HG03064 (cell line): ENCODE data around the gene SMIM12.

Source experiments
- ATAC-seq: cut with Tn5 transposase; IDR thresholded peaks from one replicate; pipeline ENCODE4 v1.9.1; 2021; ENCODE audit warnings: low read depth; ENCODE audit not compliant: unreplicated experiment

The SMIM12 gene

GRCh38 chr1:34859446-34860200, at the start of gene SMIM12:
Gene SMIM12 (minus strand): TSS chr1:34859749. CDS start chr1:34855977, 3,772 bp downstream.
- ATAC-seq, result peak; percentile 91

GRCh38 chr1:34908369-34908768, 48.8 kb upstream of the SMIM12 start:
- no peak for ATAC-seq

GRCh38 chr1:34907487-34908090, 48.0 kb upstream of the SMIM12 start:
- no peak for ATAC-seq

- ATAC-seq, result no peak
These were observed 47.2 kb upstream of the SMIM12 start for GRCh38 chr1:34906756-34907155.

- no peak for ATAC-seq
These were observed 46.7 kb upstream of the SMIM12 start for GRCh38 chr1:34906222-34906621.

GRCh38 chr1:34905098-34905459, 45.5 kb upstream of the SMIM12 start:
- ATAC-seq, result no peak

GRCh38 chr1:34904236-34905097, 44.9 kb upstream of the SMIM12 start:
- ATAC-seq, result no peak

- ATAC-seq, result no peak
These were observed 42.4 kb upstream of the SMIM12 start for GRCh38 chr1:34901919-34902318.

- no peak for ATAC-seq
These were observed 41.4 kb upstream of the SMIM12 start for GRCh38 chr1:34900775-34901502.

- no peak for ATAC-seq
These were observed 40.4 kb upstream of the SMIM12 start for GRCh38 chr1:34899906-34900305.

- no peak for ATAC-seq
These were observed 39.9 kb upstream of the SMIM12 start for GRCh38 chr1:34899471-34899870.

- ATAC-seq, result no peak
These were observed 38.8 kb upstream of the SMIM12 start for GRCh38 chr1:34898330-34898761.

GRCh38 chr1:34896612-34897011, 37.1 kb upstream of the SMIM12 start:
- no peak for ATAC-seq

GRCh38 chr1:34889705-34890104, 30.2 kb upstream of the SMIM12 start:
- ATAC-seq, result no peak

GRCh38 chr1:34887593-34887992, 28.0 kb upstream of the SMIM12 start:
- no peak for ATAC-seq

- ATAC-seq, result no peak
These were observed 26.1 kb upstream of the SMIM12 start for GRCh38 chr1:34885405-34886247.

- ATAC-seq, result no peak
These were observed 25.4 kb upstream of the SMIM12 start for GRCh38 chr1:34884961-34885360.

GRCh38 chr1:34884536-34884935, 25.0 kb upstream of the SMIM12 start:
- ATAC-seq, result no peak

- no peak for ATAC-seq
These were observed 19.7 kb upstream of the SMIM12 start for GRCh38 chr1:34879230-34879629.

GRCh38 chr1:34876406-34876805, 16.9 kb upstream of the SMIM12 start:
- ATAC-seq, result no peak
